Omental fat pad (tissue), 4 donors: ENCODE measurements around the gene FBXO9. TPM values are rescaled to one million over a fixed set of nuclear protein-coding genes. Genes with fewer than 3 reads are reported as not detected.

Source experiments
- ATAC-seq: fragments of 150-250 bp; one replicate; pipeline ENCODE4 v1.9.1; 2016; ENCODE audit warnings: mild to moderate bottlenecking, moderate library complexity; ENCODE audit not compliant: low FRiP score
- DNase-seq: peaks from one replicate; pipeline ENCODE4 v3.0.0-alpha.2; 2019; ENCODE audit warnings: low spot score
- total RNA-seq, 4 donors: library from RNA; depleted of rRNA; stranded (reverse); fragments of >200 nt; gene quantifications; one replicate each; pipeline ENCODE4 v1.1.0, GENCODE V29; 2016
- TF ChIP-seq, protein P1 (sequence below), 3 donors: fragments of 450-650 bp; IDR thresholded peaks; one replicate each; pipeline ENCODE4 v1.5.1; 2016 to 2017; ENCODE audit warnings: antibody characterized with exemption in 3 of 3, mild to moderate bottlenecking in 3 of 3, moderate library complexity in 2 of 3

The FBXO9 gene
- total RNA-seq = 10 to 100 TPM; 42.6 to 74.4 (median 58.0) TPM

DNA sequence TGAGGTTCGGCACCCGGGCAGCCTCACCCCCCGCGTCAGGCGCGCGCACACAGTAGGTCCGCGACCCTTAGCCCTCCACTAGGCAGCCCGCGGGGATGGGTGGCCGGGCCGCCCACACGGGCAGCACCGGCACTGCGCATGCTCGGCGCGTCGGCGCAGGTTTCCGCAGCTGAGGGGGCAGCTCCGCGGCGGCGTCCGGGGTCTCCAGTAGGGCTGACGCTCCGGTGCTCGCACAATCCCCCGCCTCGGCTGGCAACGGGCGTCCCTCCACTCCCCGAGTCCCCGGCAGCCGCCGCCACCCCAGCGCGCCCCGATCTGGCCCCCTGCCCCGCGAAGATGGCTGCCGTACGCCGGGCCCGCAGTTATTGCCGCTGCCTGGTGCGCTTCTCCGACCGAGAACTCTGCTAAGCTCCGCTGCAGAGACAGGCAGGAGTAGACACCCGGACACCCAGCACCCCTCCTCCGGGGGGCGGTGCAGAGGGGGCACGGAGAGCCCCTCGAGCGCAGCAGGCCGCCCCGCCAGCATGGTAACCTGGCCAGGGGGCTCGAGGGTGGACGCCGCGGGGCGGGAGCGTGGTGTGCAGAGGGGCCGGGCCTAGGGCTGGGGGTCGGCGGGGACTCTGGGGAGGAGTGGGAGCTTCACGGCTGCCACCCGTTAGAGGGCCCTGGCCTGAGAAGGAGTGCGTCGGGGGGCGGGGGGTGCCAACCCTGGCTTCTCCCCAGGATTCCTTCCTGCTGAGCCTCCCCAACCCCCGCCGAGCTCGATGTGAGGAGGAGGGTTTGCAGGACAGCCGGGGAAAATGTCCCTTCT is at the start of gene FBXO9:
FBXO9 (plus strand) TSS at position 139 of the 811 bp plus-strand sequence; CDS start at position 525, 386 bp downstream.
- TF ChIP-seq, protein P1, sequence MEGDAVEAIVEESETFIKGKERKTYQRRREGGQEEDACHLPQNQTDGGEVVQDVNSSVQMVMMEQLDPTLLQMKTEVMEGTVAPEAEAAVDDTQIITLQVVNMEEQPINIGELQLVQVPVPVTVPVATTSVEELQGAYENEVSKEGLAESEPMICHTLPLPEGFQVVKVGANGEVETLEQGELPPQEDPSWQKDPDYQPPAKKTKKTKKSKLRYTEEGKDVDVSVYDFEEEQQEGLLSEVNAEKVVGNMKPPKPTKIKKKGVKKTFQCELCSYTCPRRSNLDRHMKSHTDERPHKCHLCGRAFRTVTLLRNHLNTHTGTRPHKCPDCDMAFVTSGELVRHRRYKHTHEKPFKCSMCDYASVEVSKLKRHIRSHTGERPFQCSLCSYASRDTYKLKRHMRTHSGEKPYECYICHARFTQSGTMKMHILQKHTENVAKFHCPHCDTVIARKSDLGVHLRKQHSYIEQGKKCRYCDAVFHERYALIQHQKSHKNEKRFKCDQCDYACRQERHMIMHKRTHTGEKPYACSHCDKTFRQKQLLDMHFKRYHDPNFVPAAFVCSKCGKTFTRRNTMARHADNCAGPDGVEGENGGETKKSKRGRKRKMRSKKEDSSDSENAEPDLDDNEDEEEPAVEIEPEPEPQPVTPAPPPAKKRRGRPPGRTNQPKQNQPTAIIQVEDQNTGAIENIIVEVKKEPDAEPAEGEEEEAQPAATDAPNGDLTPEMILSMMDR (IDR thresholded peaks at IDR 0.05) = no peak
- no peak for DNase-seq

DNA sequence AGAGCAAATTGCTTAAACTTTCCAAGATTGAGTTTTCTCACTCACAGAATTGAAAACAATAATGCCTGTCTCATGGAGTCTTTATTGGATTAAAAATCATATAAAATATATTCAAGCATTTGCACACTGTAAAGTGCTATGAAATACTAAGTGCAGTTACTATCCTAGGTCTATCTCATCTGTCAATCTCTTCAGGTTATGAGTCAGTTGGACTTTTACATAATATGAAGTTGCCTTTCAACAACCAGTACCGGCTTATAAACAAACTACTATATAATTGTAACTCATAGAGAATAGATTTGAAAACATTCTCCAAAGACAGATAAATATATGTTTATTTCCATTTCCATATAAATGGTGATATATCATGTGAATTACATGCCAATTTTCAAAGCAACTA is 49.7 kb upstream of the FBXO9 start:
- ATAC-seq = no peak
- TF ChIP-seq, protein P1 (IDR thresholded peaks at IDR 0.05) = no peak
- no peak for DNase-seq

More for the DNA sequence above, at the start of gene FBXO9:
- ATAC-seq = peak; percentile 69

DNA sequence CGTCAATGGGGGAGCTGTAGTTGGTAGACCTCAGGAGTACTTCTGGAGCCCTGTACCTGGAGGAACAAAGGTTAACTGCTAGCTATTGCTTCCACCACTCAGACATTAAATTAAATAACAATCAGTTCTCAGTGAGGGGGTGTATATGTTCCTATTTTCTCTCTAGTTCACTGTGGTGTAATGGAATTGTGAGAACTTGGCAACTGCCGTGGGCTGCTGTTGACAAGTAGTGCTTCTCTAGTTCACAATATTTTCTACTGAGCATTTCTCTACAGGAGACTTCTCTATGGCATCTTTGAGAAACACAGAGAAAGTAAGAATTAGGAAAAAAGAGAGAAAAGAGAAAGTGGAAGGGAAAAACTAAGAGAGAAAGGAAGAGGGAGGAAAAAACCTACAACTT is 46.8 kb upstream of the FBXO9 start:
- TF ChIP-seq, protein P1 (IDR thresholded peaks at IDR 0.05) = no peak
- no peak for DNase-seq
- ATAC-seq = no peak

DNA sequence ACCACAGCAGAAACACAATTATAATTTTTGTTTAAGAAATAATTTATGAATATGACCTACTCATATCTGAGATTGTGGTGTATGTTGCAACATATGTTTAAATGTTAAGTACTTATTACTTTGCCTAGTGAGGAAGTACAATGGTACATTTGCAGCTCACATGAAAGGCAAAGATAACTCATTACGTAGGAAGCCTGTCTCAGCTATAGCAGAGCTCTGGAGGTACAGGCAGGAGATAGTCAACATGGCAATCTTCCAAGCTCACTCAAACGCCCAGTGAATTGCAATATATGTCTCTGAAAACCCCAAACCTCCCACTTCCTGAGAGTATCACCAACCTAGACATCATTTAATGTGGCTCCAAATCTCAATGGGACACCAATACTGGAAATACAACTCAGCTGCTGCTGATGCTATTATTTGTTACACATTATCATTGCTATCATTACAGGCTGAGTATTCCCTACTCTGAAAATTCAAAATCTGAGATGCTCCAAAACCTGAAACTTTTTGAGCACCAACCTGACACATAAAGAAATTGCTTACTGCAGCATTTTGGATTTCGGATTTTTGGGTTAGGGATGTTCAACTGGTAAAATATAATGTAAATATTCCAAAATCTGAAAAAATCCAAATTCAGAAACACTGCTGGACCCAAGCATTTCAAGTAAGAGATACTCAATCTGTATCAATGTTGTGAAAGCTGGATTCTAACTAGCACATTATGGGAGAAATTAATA is 45.0 kb upstream of the FBXO9 start:
- ATAC-seq = no peak
- TF ChIP-seq, protein P1 (IDR thresholded peaks at IDR 0.05) = no peak
- DNase-seq = no peak

DNA sequence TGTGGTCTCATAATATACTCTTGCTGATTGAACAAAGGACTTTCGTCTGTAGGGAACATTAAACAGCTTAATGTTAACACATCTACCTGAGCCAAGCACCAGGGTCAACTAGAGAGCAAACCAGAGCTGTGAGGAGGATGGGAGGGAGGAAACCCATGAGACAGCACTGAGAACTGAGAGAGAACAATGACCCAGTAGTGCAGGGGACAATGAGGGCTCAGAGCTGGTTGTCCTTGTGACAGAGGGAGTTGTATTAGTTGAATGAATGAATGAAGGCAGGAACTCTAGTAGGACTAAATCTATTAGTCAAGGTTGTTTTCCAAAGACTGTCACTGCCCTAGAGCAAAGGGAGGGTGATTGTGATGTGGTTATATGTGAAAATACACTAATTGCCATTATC is 41.9 kb upstream of the FBXO9 start:
- TF ChIP-seq, protein P1 (IDR thresholded peaks at IDR 0.05) = no peak
- ATAC-seq (no peak), DNase-seq (no peak)

DNA sequence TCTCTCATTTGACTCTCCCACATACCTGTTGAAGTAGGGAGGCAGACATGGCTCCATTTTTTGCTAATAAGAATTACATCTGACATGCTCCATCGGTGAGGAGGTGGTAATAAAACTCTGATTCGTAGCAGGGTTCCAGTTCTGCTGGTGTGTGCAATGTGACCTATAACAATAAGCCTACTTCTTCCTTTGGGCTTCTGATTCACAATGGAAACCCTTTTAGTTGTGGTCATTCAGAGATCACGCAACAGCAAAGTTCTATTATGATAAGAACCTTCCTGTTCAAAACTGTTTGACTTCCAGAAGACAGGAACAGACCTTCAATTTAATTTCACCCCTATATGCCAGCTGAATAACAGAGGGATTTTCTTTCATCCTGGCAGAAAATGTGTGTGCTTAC is 38.7 kb upstream of the FBXO9 start:
- TF ChIP-seq, protein P1 (IDR thresholded peaks at IDR 0.05) = no peak
- DNase-seq (no peak), ATAC-seq (no peak)
